Bladder microvascular endothelial cell (primary cell): ENCODE results near the gene DIPK1A. TPM values are rescaled to one million over a fixed set of nuclear protein-coding genes. Genes with fewer than 3 reads are reported as not detected.

Experiments used
- total RNA-seq: library from RNA; depleted of rRNA; stranded (reverse); fragments of >200 nt; gene quantifications from 2 replicates; pipeline ENCODE4 v1.2.3, GENCODE V29; 2014

Gene DIPK1A
- total RNA-seq, result 0.25 and 0.32 TPM in 2 replicates

GRCh38 chr1:92961131-92961895 lies at the start of gene DIPK1A:
Gene DIPK1A (minus strand): TSS chr1:92961462. CDS start chr1:92961429, 33 bp downstream.

DNA sequence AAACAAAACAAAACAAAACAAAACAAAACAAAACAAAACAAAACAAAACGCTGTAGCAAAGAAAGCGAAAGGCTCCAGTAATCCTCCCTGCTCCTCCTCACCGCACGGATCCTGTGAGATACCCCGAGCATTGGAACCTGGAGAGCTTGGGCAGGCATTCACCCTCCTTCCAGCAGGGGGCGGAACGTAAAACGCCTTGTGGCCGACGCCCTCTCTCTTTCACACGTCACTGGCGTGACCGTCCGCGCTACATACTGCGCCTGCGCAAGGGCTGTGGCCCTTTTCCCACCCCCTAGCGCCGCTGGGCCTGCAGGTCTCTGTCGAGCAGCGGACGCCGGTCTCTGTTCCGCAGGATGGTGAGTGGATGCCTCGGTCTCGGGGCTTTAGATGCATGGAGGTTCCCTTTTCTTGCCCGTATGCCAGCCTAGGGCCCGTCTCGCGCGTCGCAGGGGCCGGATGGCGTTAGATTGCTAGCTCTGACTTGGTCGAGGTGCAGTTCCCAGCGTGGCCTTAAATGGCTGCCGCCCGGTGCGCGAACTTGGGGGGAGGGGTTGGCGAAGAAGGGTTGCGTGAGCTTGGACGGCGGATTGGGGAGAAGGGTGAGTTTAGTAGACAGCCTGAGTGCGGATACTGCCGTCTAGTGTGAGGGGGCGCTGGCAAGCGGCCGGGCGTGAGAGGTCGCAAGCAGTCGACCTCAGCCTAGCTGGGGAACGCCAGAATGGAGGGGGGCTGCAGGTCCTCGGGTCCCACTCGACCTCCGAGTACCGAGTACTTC lies 129.3 kb downstream of the DIPK1A start, which contains the start of gene RPL5:
RPL5 (plus strand) TSS at position 279 of the 775 bp plus-strand sequence; CDS start at position 354, 75 bp downstream.

Other genes with a start within 250 kb of the DIPK1A start
- gene EVI5, start 176.4 kb downstream of the DIPK1A start, total RNA-seq, result 26.1 and 36.2 TPM in 2 replicates
- 925 and 959 TPM in 2 replicates for gene RPL5, start 129.4 kb downstream of the DIPK1A start, total RNA-seq
- 25.4 and 41.3 TPM in 2 replicates for gene MTF2, start 117.8 kb upstream of the DIPK1A start, total RNA-seq
- gene TMED5, start 219.0 kb upstream of the DIPK1A start, total RNA-seq, result 29.6 and 62.1 TPM in 2 replicates
- gene CCDC18, start 219.3 kb upstream of the DIPK1A start, total RNA-seq, result 7.2 and 8.7 TPM in 2 replicates